Activated CD8-positive, alpha-beta T cell treated with anti-CD3 and anti-CD28 coated beads for 36 hours (primary cell): Measurements from ENCODE around the gene SNURF. TPM values are rescaled to one million over a fixed set of nuclear protein-coding genes. Genes with fewer than 3 reads are reported as not detected.

ENCODE experiments used
- ATAC-seq: fragments of 200-7000 bp; cut with Tn5 transposase; one replicate; pipeline ENCODE4 v1.10.0; 2021; ENCODE audit warnings: mild to moderate bottlenecking, moderate library complexity
- CTCF ChIA-PET: fragments of 350-600 bp; sonication (Branson Sonifier 250); formaldehyde crosslinking; loops from one replicate; lab custom pipeline; 2021; ENCODE audit warnings: antibody characterized with exemption; lab: Charles Lee
- POLR2A ChIA-PET: fragments of 350-600 bp; sonication (Branson Sonifier 250); formaldehyde crosslinking; loops from one replicate; lab custom pipeline; 2021; ENCODE audit warnings: antibody characterized with exemption; lab: Charles Lee
- DNase-seq: peaks from one replicate; pipeline ENCODE4 v3.0.0-alpha.2; 2020
- H3K27ac Mint-ChIP-seq: one replicate; pipeline ENCODE4 v1.8.0; 2021; ENCODE audit warnings: mild to moderate bottlenecking, mixed read lengths
- H3K27me3 Mint-ChIP-seq: one replicate; pipeline ENCODE4 v1.8.0; 2021; ENCODE audit warnings: mixed read lengths
- H3K36me3 Mint-ChIP-seq: one replicate; pipeline ENCODE4 v1.8.0; 2021; ENCODE audit warnings: low read depth, mixed read lengths
- H3K4me1 Mint-ChIP-seq: one replicate; pipeline ENCODE4 v1.8.0; 2021; ENCODE audit warnings: low read depth, mixed read lengths
- H3K4me3 Mint-ChIP-seq: one replicate; pipeline ENCODE4 v1.8.0; 2021; ENCODE audit warnings: mild to moderate bottlenecking, moderate library complexity, mixed read lengths
- H3K9me3 Mint-ChIP-seq: one replicate; pipeline ENCODE4 v1.8.0; 2021; ENCODE audit warnings: mixed read lengths
- intact Hi-C: fragments of 100-400 bp; cut with micrococcal nuclease; formaldehyde crosslinking; loops from one replicate; pipeline ENCODE4 v1.10.0; 2022
- total RNA-seq, 2 experiments: library from RNA; stranded (reverse); gene quantifications; one replicate each; pipeline ENCODE4 v1.2.3, GENCODE V29; 2021
- TF ChIP-seq, protein P1 (sequence below): fragments of 200-600 bp; IDR thresholded peaks from one replicate; pipeline ENCODE4 v1.8.0; 2022; ENCODE audit warnings: antibody characterized with exemption, mild to moderate bottlenecking

The SNURF gene
- total RNA-seq, 2 experiments from 2014 or later = 16.7 to 17.8 TPM

DNA sequence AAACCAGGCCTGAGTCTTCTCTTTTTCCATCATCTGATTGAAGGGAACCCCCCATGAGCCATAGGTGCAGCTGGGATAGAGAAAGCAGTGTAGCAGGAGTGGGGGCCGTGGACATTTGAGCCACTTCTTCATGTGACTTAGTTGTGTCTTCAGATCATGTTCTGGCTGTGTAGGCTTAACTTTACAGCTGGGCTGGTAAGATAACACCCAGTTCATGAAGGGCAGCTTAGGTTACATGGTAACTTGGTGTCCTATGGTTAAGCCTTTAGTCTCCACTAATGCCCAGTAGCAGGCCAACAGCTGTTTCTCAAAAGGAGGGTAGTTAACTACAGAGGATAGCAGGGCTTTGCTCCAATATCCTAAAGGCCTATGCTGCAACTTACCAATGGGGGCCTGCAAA lies 11.4 kb upstream of the SNURF start:
- H3K36me3 Mint-ChIP-seq = no peaks in the 10 kb centered on the region
- ChIA-PET POLR2A (no interaction called here), CTCF (interaction anchor here (1.0 kb wide), 1 partner anchor 37 kb away, joined by 3 read pairs; no protein-coding TSS in a partner anchor)
- no peak overlapping the region for H3K4me3 Mint-ChIP-seq
- H3K27ac Mint-ChIP-seq = no peak overlapping the region
- no peak for ATAC-seq
- H3K27me3 Mint-ChIP-seq = no peaks in the 10 kb centered on the region
- no peaks in the 10 kb centered on the region for H3K4me1 Mint-ChIP-seq
- H3K9me3 Mint-ChIP-seq = peaks cover 12% of the 10 kb centered on the region
- TF ChIP-seq, protein P1, sequence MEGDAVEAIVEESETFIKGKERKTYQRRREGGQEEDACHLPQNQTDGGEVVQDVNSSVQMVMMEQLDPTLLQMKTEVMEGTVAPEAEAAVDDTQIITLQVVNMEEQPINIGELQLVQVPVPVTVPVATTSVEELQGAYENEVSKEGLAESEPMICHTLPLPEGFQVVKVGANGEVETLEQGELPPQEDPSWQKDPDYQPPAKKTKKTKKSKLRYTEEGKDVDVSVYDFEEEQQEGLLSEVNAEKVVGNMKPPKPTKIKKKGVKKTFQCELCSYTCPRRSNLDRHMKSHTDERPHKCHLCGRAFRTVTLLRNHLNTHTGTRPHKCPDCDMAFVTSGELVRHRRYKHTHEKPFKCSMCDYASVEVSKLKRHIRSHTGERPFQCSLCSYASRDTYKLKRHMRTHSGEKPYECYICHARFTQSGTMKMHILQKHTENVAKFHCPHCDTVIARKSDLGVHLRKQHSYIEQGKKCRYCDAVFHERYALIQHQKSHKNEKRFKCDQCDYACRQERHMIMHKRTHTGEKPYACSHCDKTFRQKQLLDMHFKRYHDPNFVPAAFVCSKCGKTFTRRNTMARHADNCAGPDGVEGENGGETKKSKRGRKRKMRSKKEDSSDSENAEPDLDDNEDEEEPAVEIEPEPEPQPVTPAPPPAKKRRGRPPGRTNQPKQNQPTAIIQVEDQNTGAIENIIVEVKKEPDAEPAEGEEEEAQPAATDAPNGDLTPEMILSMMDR = no peak
- no peak for DNase-seq
- intact Hi-C loops = no loop called here

DNA sequence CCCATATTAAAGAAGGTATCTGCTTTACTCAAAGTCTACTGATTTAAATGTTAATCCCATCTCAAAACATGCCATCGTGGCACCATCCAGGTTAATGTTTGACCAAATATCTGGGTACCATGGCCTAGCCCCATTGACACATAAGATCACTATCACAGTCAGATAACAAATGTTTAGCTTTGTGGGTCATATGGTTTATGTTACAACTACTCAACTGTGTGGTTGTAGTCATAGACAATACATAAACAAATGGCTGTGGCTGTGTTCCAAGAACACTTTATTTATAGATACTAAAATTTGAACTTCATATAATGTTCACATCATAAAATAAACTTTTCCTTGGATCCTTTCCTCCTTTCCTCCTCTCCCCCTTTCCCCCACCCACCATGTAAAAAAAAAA lies 9.8 kb upstream of the SNURF start:
- TF ChIP-seq, protein P1 = no peak
- H3K4me1 Mint-ChIP-seq = no peaks in the 10 kb centered on the region
- no peaks in the 10 kb centered on the region for H3K36me3 Mint-ChIP-seq
- peaks cover 8% of the 10 kb centered on the region for H3K9me3 Mint-ChIP-seq
- intact Hi-C loops = no loop called here
- H3K4me3 Mint-ChIP-seq = no peak overlapping the region
- DNase-seq (no peak), ATAC-seq (no peak)
- no peak overlapping the region for H3K27ac Mint-ChIP-seq
- no peaks in the 10 kb centered on the region for H3K27me3 Mint-ChIP-seq
- ChIA-PET CTCF (no interaction called here), POLR2A (no interaction called here)

DNA sequence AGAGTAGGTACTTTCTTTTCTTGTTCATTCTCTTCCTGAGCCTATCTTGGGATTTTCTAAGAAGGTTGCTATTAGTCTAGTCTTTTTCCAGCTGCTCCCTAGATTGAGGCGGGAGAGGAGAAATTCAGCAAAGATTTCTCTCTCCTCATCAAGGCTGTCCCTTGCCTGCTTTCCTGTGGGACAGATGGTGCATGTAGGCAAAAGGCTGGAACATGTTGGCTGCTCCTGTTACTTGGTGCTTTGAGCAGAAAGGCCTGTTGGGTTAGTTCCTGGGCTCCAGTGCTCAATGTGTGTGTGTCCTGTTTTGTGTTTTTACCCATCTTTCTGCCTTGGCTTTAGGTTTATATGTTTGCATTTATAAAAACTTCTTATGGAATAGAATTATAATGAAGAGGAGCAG lies 9.1 kb upstream of the SNURF start:
- DNase-seq (no peak), ATAC-seq (no peak)
- H3K27me3 Mint-ChIP-seq = no peaks in the 10 kb centered on the region
- peaks cover 4% of the 10 kb centered on the region for H3K9me3 Mint-ChIP-seq
- intact Hi-C loops = no loop called here
- ChIA-PET CTCF (no interaction called here), POLR2A (no interaction called here)
- H3K36me3 Mint-ChIP-seq = no peaks in the 10 kb centered on the region
- TF ChIP-seq, protein P1 = no peak
- no peak overlapping the region for H3K4me3 Mint-ChIP-seq
- no peaks in the 10 kb centered on the region for H3K4me1 Mint-ChIP-seq
- no peak overlapping the region for H3K27ac Mint-ChIP-seq

DNA sequence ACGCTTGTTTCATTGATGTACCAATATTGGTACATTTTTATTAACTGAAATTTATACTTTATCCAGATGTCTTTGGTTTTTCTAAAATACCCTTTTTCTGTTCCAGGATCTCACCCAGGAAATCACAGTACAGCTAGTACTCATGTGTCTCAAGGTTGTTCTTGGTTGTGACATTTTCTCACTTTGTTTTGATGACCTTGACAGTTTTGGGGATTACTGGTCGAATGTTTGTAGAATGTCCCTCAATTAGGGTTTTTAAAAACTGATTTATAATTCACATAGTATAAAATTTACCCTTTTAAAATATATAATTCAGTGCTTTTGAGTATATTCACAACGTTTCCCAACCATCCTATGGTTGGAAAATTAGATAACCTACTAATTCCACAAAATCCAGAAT lies 6.3 kb upstream of the SNURF start:
- ChIA-PET POLR2A (no interaction called here), CTCF (no interaction called here)
- DNase-seq = no peak
- Mint-ChIP-seq H3K36me3 (no peaks in the 10 kb centered on the region), H3K27me3 (peaks cover 2% of the 10 kb centered on the region), H3K9me3 (peaks cover 9% of the 10 kb centered on the region), H3K4me3 (no peak overlapping the region), H3K27ac (no peak overlapping the region), H3K4me1 (no peaks in the 10 kb centered on the region)
- no peak for ATAC-seq
- intact Hi-C loops = no loop called here
- TF ChIP-seq, protein P1 = no peak

DNA sequence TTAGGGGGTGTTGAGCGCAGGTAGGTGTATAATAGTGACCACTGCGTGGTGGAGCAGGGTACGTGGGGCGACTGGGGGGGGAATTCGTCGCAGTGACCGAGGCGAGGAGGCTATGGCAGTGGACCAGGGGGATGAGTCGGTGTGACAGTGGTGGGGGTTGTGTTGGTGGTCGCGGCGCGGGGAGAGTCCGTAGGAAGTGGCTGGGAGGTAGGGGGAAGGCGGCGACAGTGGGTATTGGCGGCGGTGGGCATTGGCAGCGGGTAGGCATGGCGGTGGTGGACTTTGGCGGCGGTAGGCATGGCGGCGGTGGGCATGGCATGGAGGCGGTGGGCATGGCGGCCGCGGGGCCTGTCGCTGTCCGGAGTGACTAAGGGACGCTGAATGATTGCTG lies 739 bp downstream of the SNURF start:
- DNase-seq (peak; percentile 15), ATAC-seq (no peak)
- Mint-ChIP-seq H3K4me1 (peaks cover 6% of the 10 kb centered on the region), H3K36me3 (peaks cover 27% of the 10 kb centered on the region), H3K27me3 (peaks cover 2% of the 10 kb centered on the region), H3K27ac (peak overlapping the region; percentile 96), H3K4me3 (peak overlapping the region; percentile 86), H3K9me3 (peaks cover 8% of the 10 kb centered on the region)
- intact Hi-C loops = no loop called here
- ChIA-PET CTCF (no interaction called here), POLR2A (interaction anchor here (0.6 kb wide), 1 partner anchor 493 kb away, joined by 3 read pairs; no protein-coding TSS in a partner anchor)
- TF ChIP-seq, protein P1 = no peak
